Body of pancreas (tissue), 4 donors: ENCODE data around the gene KATNB1. TPM values are rescaled to one million over a fixed set of nuclear protein-coding genes. Genes with fewer than 3 reads are reported as not detected.

Experiments used
- ATAC-seq: fragments of 150-250 bp; one replicate; pipeline ENCODE4 v1.9.1; 2016
- DNase-seq, 4 donors: peaks; one replicate each; pipeline ENCODE4 v3.0.0-alpha.2; 2019
- H3K27ac ChIP-seq, 4 donors: fragments of 200-600 bp; sonication (generic); 1 replicate in 3 of 4; 2 replicates in 1 of 4; pipeline versions ENCODE4 v1.5.1 to v1.6.1; 2016 to 2019; ENCODE audit warnings: mild to moderate bottlenecking in 1 of 4, mixed read lengths in 1 of 4, moderate library complexity in 1 of 4
- H3K27me3 ChIP-seq, 2 donors: fragments of 200-600 bp; sonication (generic); one replicate each; pipeline ENCODE4 v1.6.0; 2016; ENCODE audit warnings: mild to moderate bottlenecking in 1 of 2
- H3K36me3 ChIP-seq, 2 donors: fragments of 200-600 bp; sonication (generic); replicated peaks in 1 of 2; 2 replicates each; pipeline ENCODE4 v1.5.1; 2016; ENCODE audit warnings: low read depth in 2 of 2; ENCODE audit not compliant: insufficient read depth in 1 of 2
- H3K4me1 ChIP-seq: fragments of 200-600 bp; sonication (generic); one replicate; pipeline ENCODE4 v1.6.0; 2016
- H3K4me3 ChIP-seq, 2 donors: fragments of 200-600 bp; sonication (generic); 1 replicate in 1 of 2; 2 replicates in 1 of 2; pipeline ENCODE4 v1.5.1; 2016 to 2019
- H3K9me3 ChIP-seq, 3 donors: fragments of 200-600 bp; sonication (generic); 1 replicate in 2 of 3; 2 replicates in 1 of 3; pipeline ENCODE4 v1.5.1; 2016
- CTCF ChIP-seq, 7 experiments: fragments of 450-650 bp in 4 of 7; fragments of 200-600 bp in 3 of 7; sonication (generic) in 3 of 7; IDR thresholded peaks; one replicate each; pipeline ENCODE4 v1.5.1; 2016 to 2019; ENCODE audit warnings: antibody characterized with exemption in 7 of 7
- POLR2A ChIP-seq, 3 donors: fragments of 450-650 bp; IDR thresholded peaks; one replicate each; pipeline ENCODE4 v1.6.1; 2016; ENCODE audit warnings: antibody characterized with exemption in 3 of 3, mild to moderate bottlenecking in 2 of 3
- whole genome bisulfite sequencing, 2 donors: methylation state at CpG; one replicate each; pipeline ENCODE4 v1.1.5; 2017; 5-methylcytosine and 5-hydroxymethylcytosine counted together
- intact Hi-C: fragments of 100-400 bp; cut with DNase I; formaldehyde crosslinking; loops from one replicate; pipeline ENCODE4 v1.15.1; 2023
- total RNA-seq, 2 donors: library from RNA; depleted of rRNA; stranded (reverse); fragments of >200 nt; gene quantifications; one replicate each; pipeline ENCODE4 v1.1.0, GENCODE V29; 2016

The KATNB1 gene
- 10 to 100 TPM; 13.7 to 14.2 TPM for total RNA-seq

- Histone ChIP-seq H3K36me3 (no peaks in the 10 kb centered on the region), H3K4me3 (peak within 1 kb of the TSS; percentile 96 to 100), H3K27ac (peak within 1 kb of the TSS; percentile 83 to 91 (median 88)), H3K9me3 (no peaks in the 10 kb centered on the region), H3K27me3 (no peaks in the 10 kb centered on the region), H3K4me1 (peaks cover 21% of the 10 kb centered on the region)
- 2% methylated on average over 31 to 35 of the region's 35 CpGs for WGBS, 2 donors
- peak; percentile 28 for ATAC-seq
- intact Hi-C loops, result no loop called here
- DNase-seq, result no peak
- no peak for TF ChIP-seq CTCF (IDR thresholded peaks at IDR 0.05)
- TF ChIP-seq POLR2A (IDR thresholded peaks at IDR 0.05), result no peak
Observed at GRCh38 chr16:57735755-57736418, at the start of gene KATNB1. TSS of gene KATNB1 (plus strand) at chr16:57735770. CDS start at chr16:57737244, 1,474 bp downstream.

GRCh38 chr16:57686577-57686976 lies 49.0 kb upstream of the KATNB1 start:
- ATAC-seq (no peak), DNase-seq (peak in 1 of 4 donors; percentile 1)
- no peaks in the 10 kb centered on the region for H3K36me3 ChIP-seq
- intact Hi-C loops, result no loop called here
- H3K4me1 ChIP-seq, result peaks cover 46% of the 10 kb centered on the region
- no peaks in the 10 kb centered on the region for H3K9me3 ChIP-seq
- H3K27me3 ChIP-seq, result no peaks in the 10 kb centered on the region
- 66 to 67% methylated on average over 4 of the region's 4 CpGs for WGBS, 2 donors
- no peak overlapping the region for H3K27ac ChIP-seq
- TF ChIP-seq CTCF (IDR thresholded peaks at IDR 0.05) (no peak), POLR2A (IDR thresholded peaks at IDR 0.05) (no peak)
- H3K4me3 ChIP-seq, result no peak overlapping the region

GRCh38 chr16:57687363-57687929 lies 48.1 kb upstream of the KATNB1 start:
- Histone ChIP-seq H3K4me1 (peaks cover 45% of the 10 kb centered on the region), H3K27ac (no peak overlapping the region), H3K9me3 (no peaks in the 10 kb centered on the region), H3K27me3 (no peaks in the 10 kb centered on the region), H3K4me3 (no peak overlapping the region), H3K36me3 (no peaks in the 10 kb centered on the region)
- 68 to 85% methylated on average over 3 of the region's 3 CpGs for WGBS, 2 donors
- no peak for TF ChIP-seq CTCF (IDR thresholded peaks at IDR 0.05)
- no peak for TF ChIP-seq POLR2A (IDR thresholded peaks at IDR 0.05)
- intact Hi-C loops, result no loop called here
- DNase-seq (peak in 1 of 4 donors; percentile 0), ATAC-seq (no peak)

GRCh38 chr16:57688487-57688986 lies 47.0 kb upstream of the KATNB1 start:
- H3K4me3 ChIP-seq, result no peak overlapping the region
- WGBS, 2 donors, result 33 to 56% methylated on average over 1 to 4 of the region's 4 CpGs
- H3K4me1 ChIP-seq, result peaks cover 35% of the 10 kb centered on the region
- ATAC-seq (no peak), DNase-seq (peak in 1 of 4 donors; percentile 4)
- H3K27ac ChIP-seq, result peak overlapping the region in 2 of 4 donors; percentile 49 to 56
- TF ChIP-seq CTCF (IDR thresholded peaks at IDR 0.05) (no peak), POLR2A (IDR thresholded peaks at IDR 0.05) (no peak)
- no peaks in the 10 kb centered on the region for H3K36me3 ChIP-seq
- H3K9me3 ChIP-seq, result no peaks in the 10 kb centered on the region
- intact Hi-C loops, result no loop called here
- no peaks in the 10 kb centered on the region for H3K27me3 ChIP-seq
